ENCODE measurements around the gene CUL1.

GRCh38 chr7:148727501-148728278 is 29.0 kb downstream of the CUL1 start:
- TF ChIP-seq CTCF (IDR thresholded peaks at IDR 0.05) (no peak), ZFX (IDR thresholded peaks at IDR 0.05; ENCODE audit: borderline replicate concordance) (no peak)
